ENCODE data around the gene VIT.

Gene VIT

DNA sequence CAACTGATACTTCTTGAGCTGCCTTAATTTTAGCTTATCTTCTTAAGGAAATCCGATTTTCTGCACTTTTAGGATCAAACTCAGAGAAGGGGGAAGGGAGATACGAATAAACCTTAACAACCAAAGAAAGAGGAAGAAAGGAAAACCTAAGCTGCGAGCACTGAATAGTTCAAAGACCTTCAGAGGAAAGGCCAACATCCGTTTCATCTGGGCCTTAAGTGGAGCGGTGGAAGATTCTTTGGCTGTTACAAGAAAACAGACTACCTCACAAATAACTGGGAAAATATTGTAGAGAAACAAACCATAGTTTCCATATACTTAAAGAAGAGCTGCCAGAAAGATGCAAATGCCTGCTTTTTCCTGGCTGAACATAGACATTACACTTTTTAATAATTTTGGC, 43.6 kb downstream of the VIT start:
- Histone ChIP-seq H3K36me3 (replicated peaks) (no peaks in the 10 kb centered on the region), H3K27me3 (replicated peaks) (peaks cover 3% of the 10 kb centered on the region), H3K4me3 (ENCODE audit: low read depth, low read length) (no peak overlapping the region), H3K27ac (no peak overlapping the region)
- no peak for DNase-seq
- TF ChIP-seq, protein P1, sequence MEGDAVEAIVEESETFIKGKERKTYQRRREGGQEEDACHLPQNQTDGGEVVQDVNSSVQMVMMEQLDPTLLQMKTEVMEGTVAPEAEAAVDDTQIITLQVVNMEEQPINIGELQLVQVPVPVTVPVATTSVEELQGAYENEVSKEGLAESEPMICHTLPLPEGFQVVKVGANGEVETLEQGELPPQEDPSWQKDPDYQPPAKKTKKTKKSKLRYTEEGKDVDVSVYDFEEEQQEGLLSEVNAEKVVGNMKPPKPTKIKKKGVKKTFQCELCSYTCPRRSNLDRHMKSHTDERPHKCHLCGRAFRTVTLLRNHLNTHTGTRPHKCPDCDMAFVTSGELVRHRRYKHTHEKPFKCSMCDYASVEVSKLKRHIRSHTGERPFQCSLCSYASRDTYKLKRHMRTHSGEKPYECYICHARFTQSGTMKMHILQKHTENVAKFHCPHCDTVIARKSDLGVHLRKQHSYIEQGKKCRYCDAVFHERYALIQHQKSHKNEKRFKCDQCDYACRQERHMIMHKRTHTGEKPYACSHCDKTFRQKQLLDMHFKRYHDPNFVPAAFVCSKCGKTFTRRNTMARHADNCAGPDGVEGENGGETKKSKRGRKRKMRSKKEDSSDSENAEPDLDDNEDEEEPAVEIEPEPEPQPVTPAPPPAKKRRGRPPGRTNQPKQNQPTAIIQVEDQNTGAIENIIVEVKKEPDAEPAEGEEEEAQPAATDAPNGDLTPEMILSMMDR (IDR thresholded peaks at IDR 0.05; ENCODE audit: low read depth, low read length, missing control alignments), result no peak
- in situ Hi-C loops (cut with HindIII; ENCODE audit: low pct_ligation_motif_present, low sequenced_read_pairs), result no loop called here

DNA sequence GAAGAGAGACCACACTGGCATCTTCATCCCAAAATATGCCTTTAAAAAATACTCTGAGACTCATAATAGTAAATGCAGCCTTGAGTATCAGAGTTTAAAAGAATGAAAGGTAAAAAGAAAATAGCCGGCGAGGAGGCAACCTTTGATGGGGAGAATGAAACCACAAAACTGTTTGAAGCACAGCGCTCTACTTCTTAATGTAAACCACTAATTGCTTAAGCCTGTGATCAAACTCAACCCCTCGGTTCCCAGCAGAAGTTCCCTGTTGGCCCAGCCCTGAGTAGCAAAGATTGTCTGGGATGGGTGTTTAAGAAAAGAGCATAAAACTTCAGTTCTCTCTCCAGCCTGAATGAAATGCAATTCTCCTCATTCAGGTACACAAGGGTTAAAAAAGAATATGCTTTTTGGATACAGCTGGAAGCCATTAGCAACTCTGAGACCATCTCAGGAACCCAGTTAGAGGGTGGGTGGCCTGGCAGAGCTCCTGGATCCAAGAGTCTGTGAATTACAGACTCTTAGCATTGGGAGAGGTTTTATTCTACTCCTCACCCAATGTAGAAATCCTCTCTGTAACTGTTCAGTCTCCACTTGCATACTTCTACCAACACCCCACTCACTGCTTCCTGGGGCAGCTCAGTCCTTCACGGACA, 44.8 kb downstream of the VIT start:
- no peak overlapping the region for H3K27ac ChIP-seq
- no peak overlapping the region for H3K4me3 ChIP-seq (ENCODE audit: low read depth, low read length)
- peaks cover 3% of the 10 kb centered on the region for H3K27me3 ChIP-seq (replicated peaks)
- no peaks in the 10 kb centered on the region for H3K36me3 ChIP-seq (replicated peaks)
- no peak for DNase-seq
- TF ChIP-seq, protein P1 (IDR thresholded peaks at IDR 0.05; ENCODE audit: low read depth, low read length, missing control alignments), result no peak
- in situ Hi-C loops (cut with HindIII; ENCODE audit: low pct_ligation_motif_present, low sequenced_read_pairs), result no loop called here

DNA sequence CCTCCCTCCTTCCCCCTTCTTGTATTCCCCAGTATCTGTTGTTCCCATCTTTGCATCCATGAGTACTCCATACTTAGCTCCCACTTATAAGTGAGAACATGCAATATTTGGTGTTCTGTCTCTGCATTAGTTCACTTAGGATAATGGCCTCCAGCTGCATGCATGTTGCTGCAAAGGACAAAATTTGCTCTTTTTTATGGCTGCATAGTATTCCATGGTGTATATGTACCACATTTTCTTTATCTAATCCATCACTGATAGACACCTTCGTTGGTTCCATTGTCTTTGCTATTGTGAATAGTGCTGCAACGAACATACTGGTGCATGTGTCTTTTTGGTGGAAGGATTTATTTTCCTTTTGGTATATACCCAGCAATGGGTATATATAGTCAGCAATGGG, 47.4 kb downstream of the VIT start:
- no peak for DNase-seq
- Histone ChIP-seq H3K27ac (no peak overlapping the region), H3K4me3 (ENCODE audit: low read depth, low read length) (no peak overlapping the region), H3K36me3 (replicated peaks) (no peaks in the 10 kb centered on the region), H3K27me3 (replicated peaks) (peaks cover 3% of the 10 kb centered on the region)
- in situ Hi-C loops (cut with HindIII; ENCODE audit: low pct_ligation_motif_present, low sequenced_read_pairs), result no loop called here
- TF ChIP-seq, protein P1 (IDR thresholded peaks at IDR 0.05; ENCODE audit: low read depth, low read length, missing control alignments), result no peak

DNA sequence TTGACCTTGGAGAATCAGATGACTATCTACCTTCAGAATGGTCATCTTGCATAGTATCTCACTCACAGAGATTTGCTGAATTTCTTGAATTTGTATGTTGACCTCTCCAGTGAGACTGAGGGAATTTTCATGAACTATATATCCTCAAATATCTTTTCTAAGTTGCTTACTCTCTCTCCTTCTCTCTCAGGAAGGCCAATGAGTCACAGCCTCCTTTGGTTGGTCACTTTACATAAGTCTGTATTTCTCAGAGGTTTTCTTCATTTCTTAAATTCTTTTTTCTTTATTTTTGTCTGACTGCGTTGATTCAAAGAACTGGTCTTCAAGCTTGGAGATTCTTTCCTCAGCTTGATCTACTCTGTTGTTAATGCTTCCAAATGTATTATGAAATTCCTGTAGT, 51.7 kb downstream of the VIT start:
- in situ Hi-C loops (cut with HindIII; ENCODE audit: low pct_ligation_motif_present, low sequenced_read_pairs), result no loop called here
- TF ChIP-seq, protein P1 (IDR thresholded peaks at IDR 0.05; ENCODE audit: low read depth, low read length, missing control alignments), result no peak
- no peak for DNase-seq

DNA sequence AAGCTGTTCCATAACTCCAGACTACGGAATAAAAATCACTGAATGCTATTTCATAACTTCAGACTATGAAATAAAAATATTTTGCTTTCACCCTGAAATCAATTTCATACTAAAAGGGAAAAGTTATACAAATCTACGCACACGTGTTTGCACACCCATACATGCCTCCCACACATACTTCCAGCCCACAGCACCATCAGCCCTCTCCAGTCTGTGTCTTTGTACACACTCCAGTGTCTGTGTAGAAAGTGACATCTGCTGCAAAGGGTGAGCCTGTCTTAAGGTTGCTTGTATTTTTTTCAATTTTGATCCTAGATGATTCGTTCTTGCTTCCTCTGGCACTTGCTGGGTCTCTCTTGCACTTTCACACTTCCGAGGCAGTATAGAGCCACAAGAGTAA, 53.6 kb downstream of the VIT start:
- H3K36me3 ChIP-seq (replicated peaks), result no peaks in the 10 kb centered on the region
- DNase-seq, result no peak
- in situ Hi-C loops (cut with HindIII; ENCODE audit: low pct_ligation_motif_present, low sequenced_read_pairs), result no loop called here
- no peak overlapping the region for H3K4me3 ChIP-seq (ENCODE audit: low read depth, low read length)
- H3K27ac ChIP-seq, result no peak overlapping the region
- TF ChIP-seq, protein P1 (IDR thresholded peaks at IDR 0.05; ENCODE audit: low read depth, low read length, missing control alignments), result no peak
- H3K27me3 ChIP-seq (replicated peaks), result no peaks in the 10 kb centered on the region

More for the DNA sequence above, 51.7 kb downstream of the VIT start:
- Histone ChIP-seq H3K27ac (no peak overlapping the region), H3K27me3 (replicated peaks) (no peaks in the 10 kb centered on the region), H3K36me3 (replicated peaks) (no peaks in the 10 kb centered on the region), H3K4me3 (ENCODE audit: low read depth, low read length) (no peak overlapping the region)

DNA sequence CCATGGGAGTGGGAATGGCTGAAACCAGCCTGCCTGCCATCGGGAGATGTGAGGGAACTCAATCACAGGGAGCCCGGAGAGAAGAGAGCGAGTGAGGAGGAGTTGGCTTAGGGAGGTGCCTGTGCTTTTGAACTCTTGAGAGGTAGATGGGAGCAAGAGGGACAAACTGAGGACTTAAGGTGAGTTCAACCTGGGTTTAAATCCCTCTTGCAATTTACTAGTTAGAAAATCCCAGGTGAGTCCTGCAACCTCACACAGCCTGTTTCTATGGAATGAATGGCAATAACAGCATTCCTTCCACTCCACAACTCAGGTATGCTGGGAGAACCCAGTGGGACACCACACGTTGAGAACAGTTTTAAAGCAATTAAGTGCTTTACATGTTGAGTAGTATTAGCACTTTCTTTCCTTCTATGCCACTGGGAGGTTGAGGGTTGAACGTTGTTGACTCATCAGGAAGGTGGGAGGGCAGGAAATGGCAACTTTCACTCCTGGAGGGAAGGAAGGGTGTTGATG, 57.3 kb downstream of the VIT start:
- TF ChIP-seq, protein P1 (IDR thresholded peaks at IDR 0.05; ENCODE audit: low read depth, low read length, missing control alignments), result no peak
- Histone ChIP-seq H3K27me3 (replicated peaks) (no peaks in the 10 kb centered on the region), H3K27ac (no peak overlapping the region), H3K4me3 (ENCODE audit: low read depth, low read length) (no peak overlapping the region), H3K36me3 (replicated peaks) (no peaks in the 10 kb centered on the region)
- DNase-seq, result no peak
- in situ Hi-C loops (cut with HindIII; ENCODE audit: low pct_ligation_motif_present, low sequenced_read_pairs), result no loop called here
